Activated naive CD4-positive, alpha-beta T cell treated with Interleukin-2 at 50 U/mL for 16 hours (primary cell): Measurements from ENCODE around the gene ARHGAP40.

ENCODE experiments used
- DNase-seq: peaks from one replicate; pipeline ENCODE4 v3.0.0-alpha.2; 2020

The ARHGAP40 gene

DNA sequence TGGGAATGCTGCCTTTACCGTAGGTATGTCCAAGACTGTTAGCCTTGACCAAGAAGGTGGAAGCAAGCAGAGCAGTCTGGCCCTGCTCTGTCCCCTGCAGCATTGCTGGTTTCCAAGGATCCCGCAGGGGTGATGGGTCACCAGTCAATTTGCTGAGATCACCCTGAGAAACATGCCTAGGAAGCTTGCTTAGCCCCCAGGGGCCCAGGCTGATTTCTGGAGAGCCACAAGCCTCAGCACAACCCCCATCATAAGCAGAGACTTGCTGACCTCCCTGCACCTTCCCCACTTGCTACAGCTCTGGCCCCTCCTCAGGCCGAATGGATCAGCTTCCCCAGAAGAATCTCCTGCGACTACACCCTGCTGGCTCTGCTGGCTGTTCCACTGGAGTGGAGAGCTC lies 21.5 kb downstream of the ARHGAP40 start:
- no peak for DNase-seq

DNA sequence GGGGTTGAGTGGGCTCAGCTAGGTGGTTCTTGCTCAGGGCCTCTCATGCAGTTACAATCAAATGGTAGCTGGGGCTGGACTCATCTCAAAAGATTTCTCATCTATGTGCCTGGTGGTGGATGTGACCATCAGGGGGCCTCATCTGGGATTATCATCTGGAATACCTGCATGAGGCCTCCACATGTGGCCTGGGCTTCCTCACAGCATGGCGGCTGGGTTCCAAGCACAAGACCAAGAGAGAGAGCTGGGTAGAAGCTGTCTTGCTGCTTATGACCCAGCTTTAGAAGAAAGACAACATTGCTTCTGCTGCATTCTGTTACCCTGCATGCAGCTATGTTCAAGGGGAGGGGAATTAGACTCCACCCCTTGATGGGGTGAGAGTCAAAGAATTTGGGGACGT lies 22.5 kb downstream of the ARHGAP40 start:
- no peak for DNase-seq

DNA sequence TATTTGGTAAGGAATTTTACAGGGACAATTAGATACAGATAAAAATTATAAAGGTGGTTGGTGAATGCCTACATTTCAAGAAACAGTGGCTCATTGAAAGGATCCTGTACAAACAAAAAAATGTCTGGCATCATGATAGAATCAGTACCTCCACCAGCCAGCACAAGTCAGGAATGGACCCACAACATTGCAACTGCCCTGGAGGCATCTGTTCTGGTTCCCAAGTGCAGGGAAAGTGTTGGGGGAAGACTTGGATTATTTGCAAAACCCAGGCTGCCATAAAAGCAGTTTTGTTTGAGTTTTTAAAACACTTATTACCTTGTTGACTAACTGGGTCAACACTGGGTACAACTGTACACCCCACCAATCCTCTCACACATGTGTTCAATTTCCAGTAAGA lies 24.3 kb downstream of the ARHGAP40 start:
- no peak for DNase-seq

GRCh38 chr20:38626921-38627659 lies 25.5 kb downstream of the ARHGAP40 start:
- DNase-seq = no peak

GRCh38 chr20:38628580-38629470 lies 27.2 kb downstream of the ARHGAP40 start:
- DNase-seq = no peak

- no peak for DNase-seq
These were observed 28.4 kb downstream of the ARHGAP40 start for GRCh38 chr20:38629979-38630378.

GRCh38 chr20:38630727-38631126 lies 29.1 kb downstream of the ARHGAP40 start:
- DNase-seq = no peak

GRCh38 chr20:38631155-38632022 lies 29.8 kb downstream of the ARHGAP40 start:
- no peak for DNase-seq

- peak; percentile 58 for DNase-seq
These were observed 32.0 kb downstream of the ARHGAP40 start for GRCh38 chr20:38633577-38634093.

DNA sequence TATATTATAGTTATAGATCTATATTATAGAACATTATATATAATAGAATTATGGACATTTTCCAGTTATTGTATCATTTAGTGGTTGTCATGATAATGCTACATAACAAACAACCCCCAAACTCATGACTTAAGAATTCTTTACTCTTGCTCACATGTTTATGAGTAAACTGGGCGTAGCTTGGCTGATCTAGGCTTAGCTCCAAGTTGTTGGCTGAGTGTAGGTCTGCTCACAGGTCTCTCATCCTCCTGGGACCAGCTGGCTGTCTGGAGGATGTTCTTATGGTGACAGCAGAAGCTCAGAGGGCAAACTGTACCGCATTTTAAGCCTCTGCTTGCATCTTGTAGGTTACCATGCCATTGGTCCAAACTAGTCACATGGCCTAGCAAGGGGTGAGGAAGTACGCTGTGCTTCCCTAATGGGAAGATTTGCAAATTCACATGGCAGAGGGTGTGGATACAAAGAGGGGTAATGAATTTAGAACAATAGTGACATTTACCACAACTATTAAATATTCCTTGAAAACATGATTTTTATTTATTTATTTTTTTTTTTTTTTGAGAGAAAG lies 34.2 kb downstream of the ARHGAP40 start:
- DNase-seq = no peak

GRCh38 chr20:38640521-38640920 lies 38.9 kb downstream of the ARHGAP40 start:
- DNase-seq = no peak

GRCh38 chr20:38642498-38642897 lies 40.9 kb downstream of the ARHGAP40 start:
- no peak for DNase-seq

- DNase-seq = no peak
These were observed 43.1 kb downstream of the ARHGAP40 start for GRCh38 chr20:38644588-38645260.

DNA sequence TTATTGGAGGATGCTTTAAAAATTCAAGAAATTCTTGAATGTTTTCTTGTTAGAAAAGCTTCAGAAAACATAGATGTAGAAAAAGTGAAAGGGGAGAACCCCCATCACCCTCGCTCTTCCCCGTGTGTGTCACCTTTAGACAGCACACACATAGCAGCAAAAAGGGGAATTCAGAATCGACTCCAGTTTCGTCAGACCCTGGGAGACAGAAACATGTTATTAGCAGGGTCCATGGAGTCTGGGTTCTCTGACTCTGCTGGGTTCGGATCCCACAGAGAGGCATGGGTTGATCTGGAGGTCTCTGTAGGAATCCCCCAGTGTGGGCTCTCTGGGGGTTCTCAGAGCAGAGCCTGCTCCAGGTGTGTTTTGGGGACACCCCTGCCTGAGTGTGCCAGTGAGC lies 43.7 kb downstream of the ARHGAP40 start:
- no peak for DNase-seq

DNA sequence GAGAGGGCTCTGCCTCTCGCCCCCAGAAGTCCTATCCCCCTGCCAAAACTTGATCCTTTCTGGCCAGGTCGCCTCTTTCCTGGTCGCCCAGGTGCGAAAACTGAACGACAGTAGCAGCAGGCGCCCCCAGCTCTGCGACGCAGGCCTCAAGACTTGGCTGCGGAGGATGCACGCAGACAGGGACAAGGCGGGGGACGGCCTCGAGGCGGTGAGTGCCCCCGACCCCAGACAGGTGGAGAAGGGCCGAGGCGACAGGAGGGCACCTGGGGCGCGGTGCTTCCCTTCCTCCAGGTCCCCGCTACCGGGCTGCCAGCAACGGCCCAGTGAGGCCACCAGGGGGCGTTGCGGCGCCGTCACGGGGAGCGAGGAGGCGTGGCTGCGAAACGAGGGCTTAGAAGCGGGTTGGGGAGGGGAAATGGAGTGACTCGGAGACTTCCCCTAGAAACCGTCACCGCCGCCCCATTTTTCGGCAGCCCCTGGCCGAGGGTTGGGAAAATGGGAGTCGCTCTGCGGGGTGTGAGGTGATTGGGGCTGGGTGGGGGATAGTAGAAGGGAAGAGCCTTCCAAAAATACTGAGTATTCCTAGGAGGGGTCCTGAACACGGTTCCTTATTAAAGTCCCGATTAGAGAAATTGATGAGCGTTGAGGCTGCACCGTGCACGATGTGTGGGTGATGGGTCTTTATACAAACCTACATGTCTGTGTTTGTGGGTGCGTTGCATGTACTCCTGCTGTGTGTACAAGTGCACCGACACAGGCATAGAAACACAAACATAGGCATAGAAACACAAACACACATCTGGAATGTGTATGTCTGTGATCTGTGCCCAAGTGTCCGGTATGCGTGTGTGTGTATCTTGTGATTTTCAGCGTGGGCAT lies 44.6 kb downstream of the ARHGAP40 start:
- DNase-seq = peak; percentile 91

GRCh38 chr20:38649275-38649891 lies 47.8 kb downstream of the ARHGAP40 start:
- DNase-seq = peak; percentile 5

- DNase-seq = no peak
These were observed 48.4 kb downstream of the ARHGAP40 start for GRCh38 chr20:38650010-38650409.

- no peak for DNase-seq
These were observed 49.5 kb downstream of the ARHGAP40 start for GRCh38 chr20:38651154-38651553.

DNA sequence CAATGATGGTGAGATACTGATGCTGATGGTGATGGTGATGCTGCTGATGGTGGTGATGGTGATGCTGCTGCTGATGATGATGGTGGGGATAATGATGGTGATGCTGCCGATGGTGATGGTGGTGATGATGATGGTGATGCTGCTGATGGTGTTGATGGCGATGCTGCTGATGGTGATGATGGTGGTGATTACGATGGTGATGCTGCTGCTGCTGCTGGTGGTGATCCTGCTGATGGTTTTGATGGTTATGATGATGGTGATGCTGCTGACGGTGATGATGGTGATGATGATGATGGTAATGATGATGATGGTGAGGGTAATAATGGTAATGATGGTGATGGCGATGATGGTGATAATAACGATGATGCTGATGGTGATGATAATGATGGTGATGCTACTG lies 50.0 kb downstream of the ARHGAP40 start:
- DNase-seq = no peak

DNA sequence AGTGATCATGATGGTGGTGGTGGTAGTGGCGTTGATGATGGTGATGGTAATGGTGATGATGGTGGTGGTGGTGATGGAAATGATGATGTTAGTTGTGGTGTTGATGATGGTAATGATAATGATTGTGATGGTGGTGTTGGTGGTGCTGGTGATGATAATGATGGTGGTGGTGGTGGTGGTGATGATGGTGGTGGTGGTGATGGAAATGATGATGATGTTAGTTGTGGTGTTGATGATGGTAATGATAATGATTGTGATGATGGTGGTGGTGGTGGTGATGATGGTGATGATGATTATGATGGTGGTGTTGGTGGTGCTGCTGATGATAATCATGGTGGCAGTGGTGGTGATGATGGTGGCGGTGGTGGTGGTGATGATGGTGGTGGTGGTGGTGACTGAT lies 51.4 kb downstream of the ARHGAP40 start:
- no peak for DNase-seq
